ENCODE measurements around the gene CORO6. TPM values are rescaled to one million over a fixed set of nuclear protein-coding genes. Genes with fewer than 3 reads are reported as not detected.

Gene CORO6
- total RNA-seq, 1 donor from 2014 or later: 83.6 TPM

DNA sequence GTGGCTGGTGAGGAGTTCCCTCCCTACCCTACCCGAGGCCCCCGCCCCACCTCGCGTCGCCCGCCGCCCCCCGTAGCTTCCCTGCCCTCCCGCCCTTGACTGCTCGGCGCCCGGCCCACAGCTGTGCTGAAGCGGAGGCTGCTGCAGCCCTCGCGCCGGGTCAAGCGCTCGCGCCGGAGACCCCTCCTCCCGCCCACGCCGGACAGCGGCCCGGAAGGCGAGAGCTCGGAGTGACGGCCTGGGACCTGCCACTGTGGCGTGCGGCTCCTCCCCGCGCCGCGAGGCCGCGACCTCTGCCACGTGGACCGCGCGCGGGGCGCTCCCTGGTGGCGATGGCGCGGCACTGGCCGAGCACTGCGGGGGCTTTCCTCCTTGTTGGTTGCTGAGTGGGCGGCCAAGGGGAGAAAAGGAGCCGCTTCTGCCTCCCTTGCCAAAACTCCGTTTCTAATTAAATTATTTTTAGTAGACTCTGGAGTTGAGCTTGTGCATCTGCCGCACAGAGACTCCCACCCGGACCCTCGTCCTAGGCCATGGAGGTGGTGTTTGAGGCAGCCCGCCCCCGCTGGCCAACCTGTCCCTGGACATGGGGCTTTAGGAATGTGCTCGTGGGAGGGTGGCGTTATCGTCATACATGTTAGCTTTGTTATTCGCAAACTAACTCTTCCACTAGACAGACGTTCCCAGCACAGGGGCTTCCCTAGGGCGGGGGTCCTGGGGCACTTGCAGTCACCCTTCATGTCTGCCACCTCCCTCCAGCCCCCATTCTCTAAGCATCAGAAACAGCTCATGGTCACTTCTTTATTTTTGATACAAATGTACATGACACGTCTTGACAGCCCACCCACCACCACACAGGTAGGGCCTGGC is 49.8 kb downstream of the CORO6 start:
- intact Hi-C loops (cut with DNase I): no loop called here
- ATAC-seq (ENCODE audit: poor library complexity) (peak; percentile 60), DNase-seq (peak; percentile 78)

- peak; percentile 16 for ATAC-seq (ENCODE audit: poor library complexity)
- intact Hi-C loops (cut with DNase I): no loop called here
- DNase-seq: no peak
Observed at GRCh38 chr17:29571883-29572681, 50.6 kb downstream of the CORO6 start.

- ATAC-seq (ENCODE audit: poor library complexity): no peak
Observed at GRCh38 chr17:29571486-29571882, 51.2 kb downstream of the CORO6 start.

DNA sequence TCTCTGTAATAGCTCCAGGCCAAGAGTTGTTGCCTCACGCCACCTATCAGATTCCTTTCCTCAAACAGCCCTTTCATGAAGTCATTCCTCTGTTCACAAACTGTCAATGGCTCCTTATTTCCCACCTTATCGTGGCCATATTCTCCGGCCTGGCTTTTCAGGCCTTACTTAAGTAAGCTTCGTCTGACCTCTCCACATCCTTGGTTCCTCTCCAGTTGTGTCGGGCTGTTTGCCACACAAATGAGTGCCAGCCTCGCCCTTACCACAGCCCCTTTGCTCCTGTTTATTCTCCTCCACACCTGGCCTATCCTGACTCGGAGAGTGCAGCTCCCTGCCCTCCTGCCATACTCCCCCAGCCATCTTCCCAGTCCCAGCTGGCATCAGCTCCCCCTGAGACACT is 52.2 kb downstream of the CORO6 start:
- intact Hi-C loops (cut with DNase I): no loop called here
- ATAC-seq (ENCODE audit: poor library complexity) (no peak), DNase-seq (no peak)

More at GRCh38 chr17:29571486-29571882, 51.2 kb downstream of the CORO6 start:
- DNase-seq: no peak
- intact Hi-C loops (cut with DNase I): no loop called here

DNA sequence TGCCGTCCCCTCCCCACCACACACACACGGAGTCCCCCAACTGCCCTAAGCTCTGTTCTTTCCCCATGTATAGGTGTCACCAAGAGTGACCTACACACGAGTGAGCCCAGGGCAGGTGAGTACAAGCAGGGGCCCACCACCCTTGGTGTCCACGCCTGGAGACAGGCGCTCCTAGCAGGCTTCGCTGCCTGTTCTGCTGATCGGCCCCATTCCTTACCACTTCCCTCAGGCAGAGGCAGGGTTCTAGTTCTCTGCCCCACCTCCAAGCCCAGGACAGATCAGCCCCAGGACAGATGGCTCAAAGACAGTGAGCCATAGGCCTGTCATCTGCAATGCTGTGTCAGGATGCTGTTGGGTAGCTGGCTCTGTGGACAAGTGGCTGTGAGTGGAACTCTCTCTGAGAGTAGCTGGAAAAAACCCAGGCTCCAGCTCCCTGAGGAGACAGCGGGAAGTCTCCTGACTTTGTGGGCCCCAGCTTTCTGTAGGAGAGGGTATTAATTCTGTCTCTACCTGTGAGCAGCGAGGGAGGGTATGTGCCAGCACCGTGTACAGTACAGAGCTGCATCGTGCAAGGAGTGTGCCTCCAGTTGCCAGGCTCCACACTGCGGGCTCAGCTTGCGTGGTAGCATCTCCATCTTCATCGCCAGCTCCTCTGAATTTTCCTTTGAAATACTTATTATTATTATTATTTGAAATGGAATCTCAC is 53.3 kb downstream of the CORO6 start:
- intact Hi-C loops (cut with DNase I): no loop called here
- ATAC-seq (ENCODE audit: poor library complexity): no peak

DNA sequence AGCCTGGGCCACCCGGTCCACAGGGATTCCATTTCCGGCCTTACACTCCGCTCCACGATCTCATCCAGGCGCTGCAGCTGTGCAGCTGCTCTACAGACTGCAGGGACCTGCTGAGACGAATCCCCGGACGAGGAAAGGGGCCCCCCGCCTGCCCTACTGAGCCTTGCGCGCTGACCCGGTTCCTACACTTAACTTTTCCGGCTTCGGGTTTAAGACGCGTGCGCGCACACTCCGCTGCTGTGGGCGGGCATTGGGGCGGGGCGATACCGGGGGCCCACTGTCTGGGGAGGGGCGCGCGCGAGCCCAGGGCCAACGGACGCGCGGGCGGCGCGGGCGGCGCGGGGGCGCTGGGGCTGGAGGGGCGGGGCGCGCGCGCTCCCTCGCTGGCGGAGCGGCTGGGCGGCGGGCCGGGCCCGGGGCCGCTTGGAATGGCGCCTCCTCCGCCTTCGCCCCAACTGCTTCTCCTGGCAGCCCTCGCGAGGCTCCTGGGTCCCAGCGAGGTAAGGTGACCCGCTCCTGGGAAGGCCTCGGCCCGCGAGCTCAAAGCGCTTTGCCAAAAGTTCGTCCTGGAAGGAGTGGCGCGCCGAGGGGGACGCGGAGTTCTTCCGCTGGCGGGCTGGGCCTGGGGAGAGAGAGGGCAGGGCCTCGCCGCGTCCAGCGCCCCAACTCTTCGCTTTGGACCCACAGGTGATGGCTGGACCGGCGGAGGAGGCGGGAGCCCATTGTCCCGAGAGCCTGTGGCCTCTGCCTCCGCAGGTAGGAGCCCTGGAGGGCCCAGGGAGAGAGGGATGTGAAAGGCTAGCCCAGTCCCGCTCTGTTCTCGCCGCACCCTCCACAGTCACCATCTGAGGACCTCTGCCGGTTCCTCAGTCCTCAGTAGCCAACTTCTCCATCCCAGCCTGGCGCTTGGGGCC is 54.1 kb downstream of the CORO6 start, which contains the start of gene TP53I13:
TP53I13 (plus strand) TSS at position 371 of the 914 bp plus-strand sequence; CDS start at position 429, 58 bp downstream.
- intact Hi-C loops (cut with DNase I): no loop called here
- DNase-seq (peak; percentile 93), ATAC-seq (ENCODE audit: poor library complexity) (peak; percentile 68)

More for the DNA sequence above, 53.3 kb downstream of the CORO6 start:
- no peak for DNase-seq

DNA sequence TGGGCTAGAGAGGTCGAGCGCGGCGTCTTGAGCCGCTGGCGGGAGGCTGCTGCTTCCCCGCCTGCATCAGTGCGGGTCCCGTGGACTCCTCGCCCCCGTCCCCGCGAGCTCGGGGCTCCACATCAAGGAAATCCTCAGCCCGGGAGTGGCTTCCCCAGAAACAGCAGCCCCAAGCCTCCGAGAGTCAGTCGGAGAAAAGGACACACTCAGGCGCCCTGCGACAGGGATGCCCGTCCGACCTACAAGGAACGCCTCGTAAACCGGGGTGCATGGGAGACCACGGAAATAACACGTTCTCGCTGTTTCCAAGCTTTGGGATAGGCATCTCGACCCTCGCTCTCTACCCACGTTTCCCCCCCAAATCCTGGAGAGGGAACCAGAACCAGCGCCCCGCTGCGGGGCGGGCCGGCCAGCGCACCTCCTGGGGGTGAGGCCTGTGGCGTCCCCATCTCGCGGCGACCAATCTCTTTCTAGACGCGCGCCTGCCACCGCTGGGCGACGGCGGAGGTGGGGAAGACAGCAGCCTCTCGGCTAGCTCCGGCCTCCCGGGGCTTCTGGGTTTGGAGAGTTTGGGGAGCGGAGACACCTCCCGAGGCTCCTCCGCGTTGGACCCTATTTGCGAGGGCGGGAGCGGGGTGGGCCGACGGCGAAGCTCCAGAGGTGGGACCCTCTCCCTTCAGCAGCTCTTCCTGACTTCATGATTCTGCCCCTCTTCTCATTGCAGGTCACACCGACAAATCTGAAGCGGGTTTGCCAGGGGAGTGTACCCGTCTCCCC is 55.0 kb downstream of the CORO6 start:
- DNase-seq: peak; percentile 83
- peak; percentile 54 for ATAC-seq (ENCODE audit: poor library complexity)
- intact Hi-C loops (cut with DNase I): no loop called here

DNA sequence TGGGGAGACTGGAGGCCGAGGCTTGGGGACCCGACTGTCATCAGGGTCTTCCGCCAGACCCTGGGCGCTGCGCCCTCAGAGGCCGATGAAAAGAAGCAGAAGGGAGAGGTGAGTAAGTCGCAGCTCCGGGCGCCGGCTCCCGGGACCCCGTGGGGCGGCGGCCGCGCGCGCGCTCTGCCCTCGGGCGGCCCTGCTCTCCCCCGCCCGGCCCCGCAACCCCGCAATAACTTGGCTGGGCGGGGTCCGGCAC is 55.5 kb downstream of the CORO6 start:
- peak; percentile 18 for ATAC-seq (ENCODE audit: poor library complexity)
- no peak for DNase-seq
- intact Hi-C loops (cut with DNase I): no loop called here

- DNase-seq (peak; percentile 85), ATAC-seq (ENCODE audit: poor library complexity) (peak; percentile 59)
- intact Hi-C loops (cut with DNase I): no loop called here
Observed at GRCh38 chr17:29566473-29567303, 56.0 kb downstream of the CORO6 start, which contains the start of gene ABHD15. Gene ABHD15 (minus strand): TSS chr17:29567037. CDS start chr17:29566966, 71 bp downstream.

DNA sequence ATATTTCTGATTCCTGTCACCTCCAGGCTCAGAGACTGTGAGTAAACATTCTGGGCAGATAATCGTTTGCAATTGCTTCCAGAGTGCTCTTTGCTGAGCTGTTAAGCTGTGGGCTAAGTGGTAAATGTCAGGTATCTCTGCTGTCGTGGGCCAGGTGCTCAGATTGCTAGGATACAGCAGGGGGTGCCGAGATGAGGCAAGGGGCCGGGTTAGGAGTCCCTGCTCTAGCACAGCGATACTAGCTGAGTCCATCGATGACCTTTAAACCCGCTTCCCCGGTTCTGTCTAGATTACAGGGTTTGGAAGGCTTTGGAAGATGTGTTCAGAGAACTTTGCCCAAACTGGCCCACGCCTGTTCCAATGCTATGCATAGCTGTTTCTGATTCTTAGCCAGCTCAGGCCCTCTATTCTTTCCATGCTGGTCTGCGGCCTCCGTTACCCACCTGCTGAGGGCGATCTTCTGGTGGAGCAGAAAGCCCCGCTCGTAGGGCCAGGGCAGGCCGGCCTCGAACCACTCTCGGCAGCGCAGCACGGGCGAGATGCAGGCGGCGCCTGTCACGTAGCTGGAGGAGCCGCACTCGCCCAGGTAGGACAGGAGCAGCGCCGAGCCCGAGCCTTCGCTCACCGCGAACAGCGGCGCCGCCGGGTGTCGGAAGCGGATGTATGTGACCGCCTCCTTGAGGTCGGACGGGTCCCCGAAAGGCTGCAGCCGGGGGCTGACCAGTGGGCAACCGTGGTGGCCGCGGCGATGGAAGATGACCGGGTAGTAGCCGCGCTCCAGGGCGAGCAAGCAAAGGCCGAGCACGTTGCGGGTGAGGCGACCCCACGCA is 56.9 kb downstream of the CORO6 start:
- DNase-seq (peak; percentile 71), ATAC-seq (ENCODE audit: poor library complexity) (no peak)
- intact Hi-C loops (cut with DNase I): no loop called here

Other genes with a start within 250 kb of the CORO6 start
- 48.6 TPM for gene TAOK1, start 232.5 kb downstream of the CORO6 start, total RNA-seq
- gene ABHD15, start 55.9 kb downstream of the CORO6 start, total RNA-seq: 7.0 TPM
- 39.2 TPM for gene TP53I13, start 54.2 kb downstream of the CORO6 start, total RNA-seq
- gene GIT1, start 33.3 kb downstream of the CORO6 start, total RNA-seq: 28.5 TPM
- gene ANKRD13B, start 29.8 kb downstream of the CORO6 start, total RNA-seq: 9.3 TPM

Measured in Right ventricle myocardium superior (tissue), 1 donor.